HEK293 (cell line): ENCODE results near the gene CEP43.

ENCODE experiments used
- HOXA7 ChIP-seq: sonication (generic); formaldehyde crosslinking; IDR thresholded peaks from 2 replicates; pipeline ENCODE4 v1.8.1; 2022; ENCODE audit warnings: missing genetic modification reagents, borderline replicate concordance
- HOXC10 ChIP-seq: sonication (generic); formaldehyde crosslinking; IDR thresholded peaks from 2 replicates; pipeline ENCODE4 v1.8.1; 2023; ENCODE audit warnings: mild to moderate bottlenecking, missing genetic modification reagents
- KLF10 ChIP-seq: fragments of 450-650 bp; IDR thresholded peaks from 2 replicates; pipeline ENCODE4 v1.5.1; 2018; ENCODE audit warnings: missing biosample characterization, mild to moderate bottlenecking, missing genetic modification characterization
- MYNN ChIP-seq: fragments of 450-650 bp; formaldehyde crosslinking; IDR thresholded peaks from 2 replicates; pipeline ENCODE4 v1.5.1; 2016; ENCODE audit warnings: missing biosample characterization, missing genetic modification characterization, borderline replicate concordance
- REPIN1 ChIP-seq: fragments of 450-650 bp; formaldehyde crosslinking; IDR thresholded peaks from 2 replicates; pipeline ENCODE4 v1.5.1; 2017; ENCODE audit warnings: missing biosample characterization, missing genetic modification characterization, low read depth
- REST ChIP-seq: fragments of 450-650 bp; formaldehyde crosslinking; IDR thresholded peaks from 2 replicates; pipeline ENCODE4 v1.5.1; 2016; ENCODE audit warnings: missing biosample characterization, missing genetic modification characterization
- SP3 ChIP-seq: fragments of 450-650 bp; formaldehyde crosslinking; IDR thresholded peaks from 2 replicates; pipeline ENCODE4 v1.5.1; 2016; ENCODE audit warnings: missing biosample characterization, missing genetic modification characterization
- ZBTB44 ChIP-seq: fragments of 450-650 bp; IDR thresholded peaks from 2 replicates; pipeline ENCODE4 v1.5.1; 2018; ENCODE audit warnings: missing biosample characterization, mild to moderate bottlenecking, missing genetic modification characterization
- ZFHX2 ChIP-seq: fragments of 450-650 bp; formaldehyde crosslinking; conservative IDR thresholded peaks from 2 replicates; pipeline ENCODE4 v1.5.1; 2016; ENCODE audit warnings: missing biosample characterization, missing genetic modification characterization
- ZNF10 ChIP-seq: fragments of 450-650 bp; formaldehyde crosslinking; IDR thresholded peaks from 2 replicates; pipeline ENCODE4 v1.5.1; 2017; ENCODE audit warnings: missing biosample characterization, missing genetic modification characterization
- ZNF112 ChIP-seq: fragments of 450-650 bp; formaldehyde crosslinking; IDR thresholded peaks from 2 replicates; pipeline ENCODE4 v1.5.0; 2017; ENCODE audit warnings: missing biosample characterization, missing genetic modification characterization
- ZNF132 ChIP-seq: fragments of 450-650 bp; formaldehyde crosslinking; IDR thresholded peaks from 2 replicates; pipeline ENCODE4 v1.5.1; 2017; ENCODE audit warnings: missing biosample characterization, missing genetic modification characterization, borderline replicate concordance
- ZNF133 ChIP-seq: fragments of 450-650 bp; formaldehyde crosslinking; IDR thresholded peaks from 2 replicates; pipeline ENCODE4 v1.5.1; 2016; ENCODE audit warnings: missing biosample characterization, missing genetic modification characterization
- ZNF211 ChIP-seq: fragments of 450-650 bp; formaldehyde crosslinking; IDR thresholded peaks from 2 replicates; pipeline ENCODE4 v1.5.1; 2016; ENCODE audit warnings: low read depth, missing biosample characterization, missing genetic modification characterization
- ZNF23 ChIP-seq: fragments of 450-650 bp; formaldehyde crosslinking; IDR thresholded peaks from 2 replicates; pipeline ENCODE4 v1.5.1; 2016; ENCODE audit warnings: missing biosample characterization, missing genetic modification characterization, borderline replicate concordance
- ZNF280D ChIP-seq: fragments of 450-650 bp; formaldehyde crosslinking; IDR thresholded peaks from 2 replicates; pipeline ENCODE4 v1.5.1; 2016; ENCODE audit warnings: missing biosample characterization, missing genetic modification characterization
- ZNF423 ChIP-seq: fragments of 450-650 bp; formaldehyde crosslinking; IDR thresholded peaks from 2 replicates; pipeline ENCODE4 v1.5.1; 2016; ENCODE audit warnings: missing biosample characterization, missing genetic modification characterization
- ZNF426 ChIP-seq: fragments of 450-650 bp; formaldehyde crosslinking; IDR thresholded peaks from 2 replicates; pipeline ENCODE4 v1.5.1; 2017; ENCODE audit warnings: missing biosample characterization, missing genetic modification characterization, mild to moderate bottlenecking, inconsistent platforms, moderate library complexity
- ZNF561 ChIP-seq: fragments of 450-650 bp; IDR thresholded peaks from 2 replicates; pipeline ENCODE4 v1.5.1; 2018; ENCODE audit warnings: missing biosample characterization, missing genetic modification characterization, borderline replicate concordance
- ZNF571 ChIP-seq: fragments of 450-650 bp; formaldehyde crosslinking; IDR thresholded peaks from 2 replicates; pipeline ENCODE4 v1.5.0; 2017; ENCODE audit warnings: missing biosample characterization, missing genetic modification characterization
- ZNF621 ChIP-seq: fragments of 450-650 bp; formaldehyde crosslinking; IDR thresholded peaks from 2 replicates; pipeline ENCODE4 v1.5.1; 2017; ENCODE audit warnings: missing biosample characterization, missing genetic modification characterization
- ZNF660 ChIP-seq: fragments of 450-650 bp; IDR thresholded peaks from 2 replicates; pipeline ENCODE4 v1.5.1; 2018; ENCODE audit warnings: missing biosample characterization, mild to moderate bottlenecking, missing genetic modification characterization
- ZNF747 ChIP-seq: fragments of 450-650 bp; formaldehyde crosslinking; IDR thresholded peaks from 2 replicates; pipeline ENCODE4 v1.5.1; 2016; ENCODE audit warnings: missing biosample characterization, missing genetic modification characterization
- ZNF776 ChIP-seq: fragments of 450-650 bp; formaldehyde crosslinking; IDR thresholded peaks from 2 replicates; pipeline ENCODE4 v1.5.0; 2017; ENCODE audit warnings: missing biosample characterization, missing genetic modification characterization, borderline replicate concordance
- ZNF837 ChIP-seq: fragments of 450-650 bp; formaldehyde crosslinking; IDR thresholded peaks from 2 replicates; pipeline ENCODE4 v1.5.1; 2016; ENCODE audit warnings: missing biosample characterization, missing genetic modification characterization
- ZSCAN30 ChIP-seq: fragments of 450-650 bp; IDR thresholded peaks from 2 replicates; pipeline ENCODE4 v1.5.1; 2018; ENCODE audit warnings: missing biosample characterization, mild to moderate bottlenecking, missing genetic modification characterization, moderate library complexity
- TF ChIP-seq, protein P1 (sequence below): fragments of 450-650 bp; formaldehyde crosslinking; IDR thresholded peaks from 2 replicates; pipeline ENCODE4 v1.5.1; 2016; ENCODE audit warnings: missing biosample characterization, missing genetic modification characterization, borderline replicate concordance
- TF ChIP-seq, protein P2 (sequence below): fragments of 450-650 bp; formaldehyde crosslinking; IDR thresholded peaks from 2 replicates; pipeline ENCODE4 v1.5.1; 2016; ENCODE audit warnings: missing biosample characterization, missing genetic modification characterization

The CEP43 gene

GRCh38 chr6:166998256-166999144, 697 bp upstream of the CEP43 start (continued):
- TF ChIP-seq MYNN (tag by site-specific recombination): no peak
- TF ChIP-seq ZNF10 (tag by site-specific recombination): no peak
- no peak for TF ChIP-seq ZNF133 (tag by site-specific recombination)
- no peak for TF ChIP-seq ZNF571 (tag by site-specific recombination)
- TF ChIP-seq ZNF837 (tag by site-specific recombination): no peak
- TF ChIP-seq ZNF112: no peak
- TF ChIP-seq ZNF280D (tag by site-specific recombination): no peak
- TF ChIP-seq ZSCAN30 (tag by site-specific recombination): no peak
- TF ChIP-seq, protein P1, sequence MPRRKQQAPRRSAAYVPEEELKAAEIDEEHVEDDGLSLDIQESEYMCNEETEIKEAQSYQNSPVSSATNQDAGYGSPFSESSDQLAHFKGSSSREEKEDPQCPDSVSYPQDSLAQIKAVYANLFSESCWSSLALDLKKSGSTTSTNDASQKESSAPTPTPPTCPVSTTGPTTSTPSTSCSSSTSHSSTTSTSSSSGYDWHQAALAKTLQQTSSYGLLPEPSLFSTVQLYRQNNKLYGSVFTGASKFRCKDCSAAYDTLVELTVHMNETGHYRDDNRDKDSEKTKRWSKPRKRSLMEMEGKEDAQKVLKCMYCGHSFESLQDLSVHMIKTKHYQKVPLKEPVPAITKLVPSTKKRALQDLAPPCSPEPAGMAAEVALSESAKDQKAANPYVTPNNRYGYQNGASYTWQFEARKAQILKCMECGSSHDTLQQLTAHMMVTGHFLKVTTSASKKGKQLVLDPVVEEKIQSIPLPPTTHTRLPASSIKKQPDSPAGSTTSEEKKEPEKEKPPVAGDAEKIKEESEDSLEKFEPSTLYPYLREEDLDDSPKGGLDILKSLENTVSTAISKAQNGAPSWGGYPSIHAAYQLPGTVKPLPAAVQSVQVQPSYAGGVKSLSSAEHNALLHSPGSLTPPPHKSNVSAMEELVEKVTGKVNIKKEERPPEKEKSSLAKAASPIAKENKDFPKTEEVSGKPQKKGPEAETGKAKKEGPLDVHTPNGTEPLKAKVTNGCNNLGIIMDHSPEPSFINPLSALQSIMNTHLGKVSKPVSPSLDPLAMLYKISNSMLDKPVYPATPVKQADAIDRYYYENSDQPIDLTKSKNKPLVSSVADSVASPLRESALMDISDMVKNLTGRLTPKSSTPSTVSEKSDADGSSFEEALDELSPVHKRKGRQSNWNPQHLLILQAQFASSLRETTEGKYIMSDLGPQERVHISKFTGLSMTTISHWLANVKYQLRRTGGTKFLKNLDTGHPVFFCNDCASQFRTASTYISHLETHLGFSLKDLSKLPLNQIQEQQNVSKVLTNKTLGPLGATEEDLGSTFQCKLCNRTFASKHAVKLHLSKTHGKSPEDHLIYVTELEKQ (tag by site-specific recombination): no peak
- TF ChIP-seq ZNF747 (tag by site-specific recombination): no peak
- TF ChIP-seq ZNF423 (tag by site-specific recombination): 0 out of 2 replicates have a peak, but pooled peaks have one; percentile 20
- TF ChIP-seq ZNF211 (tag by site-specific recombination): no peak
- peak; percentile 13; the same call in 1 of the 2 replicates for TF ChIP-seq ZNF660 (tag by site-specific recombination)
- TF ChIP-seq KLF10 (tag by site-specific recombination): no peak
- no peak for TF ChIP-seq ZNF23 (tag by site-specific recombination)
- TF ChIP-seq ZFHX2 (tag by site-specific recombination): peak; percentile 89
- TF ChIP-seq ZNF621 (tag by site-specific recombination): no peak
- TF ChIP-seq ZNF776: no peak
- TF ChIP-seq HOXA7 (CRISPR knock-in tag): no peak
- peak; percentile 66; the same call in 1 of the 2 replicates for TF ChIP-seq REST (tag by site-specific recombination)
- no peak for TF ChIP-seq REPIN1 (tag by site-specific recombination)
- TF ChIP-seq, protein P2, sequence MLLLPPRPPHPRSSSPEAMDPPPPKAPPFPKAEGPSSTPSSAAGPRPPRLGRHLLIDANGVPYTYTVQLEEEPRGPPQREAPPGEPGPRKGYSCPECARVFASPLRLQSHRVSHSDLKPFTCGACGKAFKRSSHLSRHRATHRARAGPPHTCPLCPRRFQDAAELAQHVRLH (tag by site-specific recombination): no peak
- no peak for TF ChIP-seq ZBTB44
- TF ChIP-seq SP3 (tag by site-specific recombination): no peak
- no peak for TF ChIP-seq HOXC10 (CRISPR knock-in tag)
- TF ChIP-seq ZNF132: no peak
- no peak for TF ChIP-seq ZNF426 (tag by site-specific recombination)
- 0 out of 2 replicates have a peak, but pooled peaks have one; percentile 14 for TF ChIP-seq ZNF561 (tag by site-specific recombination)
